K562 (cell line): ENCODE measurements around the gene FRAT2. TPM values are rescaled to one million over a fixed set of nuclear protein-coding genes. Genes with fewer than 3 reads are reported as not detected.

Experiments used
- ATAC-seq: fragments of 200-7000 bp; cut with Tn5 transposase; 3 replicates; pipeline ENCODE4 v1.9.1; 2020; ENCODE audit warnings: moderate library complexity
- BruUV-seq: library from RNA; stranded (reverse); fragments of 400-500 nt; replicated peaks from 2 replicates; lab custom pipeline; 2021; lab: Mats Ljungman, UMichigan
- CTCF ChIA-PET: fragments of 300-600 bp; formaldehyde crosslinking; extraction: SDS; loops from one replicate; lab custom pipeline; 2021; ENCODE audit warnings: low intra/inter-chr PET ratio; lab: Yijun Ruan, JAX
- POLR2A ChIA-PET: fragments of 300-600, 350-650 bp; sonication (Branson Sonifier 250); formaldehyde crosslinking; extraction: SDS; loops from one replicate; lab custom pipeline; 2021; ENCODE audit warnings: antibody characterized with exemption, inconsistent platforms; lab: Yijun Ruan, JAX
- DNase-seq, 4 experiments: peaks; one replicate each; pipeline versions ENCODE4 v3.0.0 to v3.0.0-alpha.2; 2011 to 2018; ENCODE audit warnings: low spot score in 3 of 4, mixed read lengths in 3 of 4; ENCODE audit errors: extremely low read depth in 1 of 4
- FAIRE-seq: peaks from 2 replicates; lab custom pipeline; 2011; peaks lifted over from hg19 to GRCh38; lab: Jason Lieb, UNC
- H2AFZ ChIP-seq: 2 replicates; pipeline ENCODE4 v1.6.0; 2011; ENCODE audit warnings: low read depth, low read length, control low read depth, inconsistent platforms
- H3K27ac ChIP-seq: fragments of 200-600 bp; 3 replicates; pipeline ENCODE4 v1.8.0; 2011; ENCODE audit warnings: low read depth, mild to moderate bottlenecking, control low read depth, inconsistent platforms, low read length, moderate library complexity, mixed read lengths; ENCODE audit errors: extremely low read depth
- H3K27me3 ChIP-seq, 2 experiments: fragments of 300-600 bp in 1 of 2; 2 replicates in 1 of 2; 3 replicates in 1 of 2; pipeline versions ENCODE4 v1.6.0 to v1.8.0; 2011; ENCODE audit warnings: inconsistent platforms in 2 of 2, low read length in 2 of 2, mild to moderate bottlenecking in 1 of 2, mixed read lengths in 1 of 2, moderate library complexity in 1 of 2; ENCODE audit not compliant: control insufficient read depth in 2 of 2, insufficient read depth in 2 of 2
- H3K36me3 ChIP-seq: fragments of 300-600 bp; 3 replicates; pipeline ENCODE4 v1.8.0; 2011; ENCODE audit warnings: mild to moderate bottlenecking, low read length, inconsistent platforms; ENCODE audit not compliant: control insufficient read depth, insufficient read depth
- H3K4me1 ChIP-seq, 2 experiments: fragments of 200-600 bp in 1 of 2; replicated peaks in 1 of 2; 2 replicates in 1 of 2; 3 replicates in 1 of 2; pipeline versions ENCODE4 v1.5.1 to v1.8.0; 2011; ENCODE audit warnings: inconsistent platforms in 2 of 2, low read length in 2 of 2, mild to moderate bottlenecking in 1 of 2, mixed read lengths in 1 of 2, moderate library complexity in 1 of 2; ENCODE audit not compliant: control insufficient read depth in 2 of 2, insufficient read depth in 2 of 2
- H3K4me2 ChIP-seq: 2 replicates; pipeline ENCODE4 v1.6.1; 2011; ENCODE audit warnings: low read length, control low read depth, inconsistent platforms, mixed read lengths; ENCODE audit not compliant: insufficient read depth
- H3K4me3 ChIP-seq: fragments of 200-600 bp; sonication (generic), shearing (Covaris generic); 2 replicates; pipeline ENCODE4 v1.5.1; 2016; ENCODE audit warnings: control low read depth, inconsistent platforms
- H3K79me2 ChIP-seq: fragments of 200-600 bp; 3 replicates; pipeline ENCODE4 v1.8.0; 2011; ENCODE audit warnings: low read length, inconsistent platforms; ENCODE audit not compliant: control insufficient read depth, insufficient read depth
- H3K9ac ChIP-seq, 2 experiments: 2 replicates each; pipeline versions ENCODE4 v1.6.0 to v1.6.1; 2011; ENCODE audit warnings: low read depth in 2 of 2, low read length in 2 of 2, control low read depth in 1 of 2, inconsistent platforms in 1 of 2, mild to moderate bottlenecking in 1 of 2, mixed read lengths in 1 of 2; ENCODE audit not compliant: insufficient read depth in 1 of 2
- H3K9me1 ChIP-seq: one replicate; pipeline ENCODE4 v1.6.0; 2011; ENCODE audit warnings: inconsistent platforms, mild to moderate bottlenecking, low read length, moderate library complexity; ENCODE audit not compliant: control insufficient read depth, insufficient read depth
- H3K9me3 ChIP-seq: replicated peaks from 2 replicates; pipeline ENCODE4 v1.5.1; 2011; ENCODE audit warnings: low read depth, low read length, inconsistent platforms; ENCODE audit not compliant: control insufficient read depth, insufficient read depth
- H4K20me1 ChIP-seq: replicated peaks from 2 replicates; pipeline ENCODE4 v1.6.1; 2011; ENCODE audit warnings: low read length, inconsistent platforms, mixed read lengths; ENCODE audit not compliant: control insufficient read depth, insufficient read depth
- ARID2 ChIP-seq: fragments of 450-650 bp; IDR thresholded peaks from 2 replicates; pipeline ENCODE4 v1.6.1; 2017; ENCODE audit warnings: antibody characterized with exemption, mild to moderate bottlenecking
- ELF4 ChIP-seq: fragments of 450-650 bp; formaldehyde crosslinking; IDR thresholded peaks from 2 replicates; pipeline ENCODE4 v1.4.0; 2022; ENCODE audit warnings: missing genetic modification characterization
- PHB2 ChIP-seq: fragments of 450-650 bp; IDR thresholded peaks from 2 replicates; pipeline ENCODE4 v1.6.1; 2017; ENCODE audit warnings: low read depth
- SMAD3 ChIP-seq: fragments of 450-650 bp; formaldehyde crosslinking; conservative IDR thresholded peaks from 2 replicates; pipeline ENCODE4 v1.4.0; 2020; ENCODE audit warnings: mild to moderate bottlenecking
- U2AF2 ChIP-seq: fragments of 200-400 bp; formaldehyde crosslinking; optimal IDR thresholded peaks from 2 replicates; pipeline ENCODE3; 2017; ENCODE audit warnings: low read depth, mild to moderate bottlenecking, low read length
- ZBTB33 ChIP-seq: sonication (generic); formaldehyde crosslinking; IDR thresholded peaks from 2 replicates; pipeline ENCODE4 v1.8.1; 2023; ENCODE audit warnings: mild to moderate bottlenecking, missing genetic modification reagents
- WGBS: fragments of 100-300 bp; shearing (Covaris generic); methylation state at CpG from one replicate; pipeline ENCODE4 v1.1.6; 2016; ENCODE audit warnings: low coverage, mixed read lengths; ENCODE audit not compliant: insufficient coverage; ENCODE audit errors: missing lambda C conversion rate; 5-methylcytosine and 5-hydroxymethylcytosine counted together
- in situ Hi-C: fragments of 300-500 bp; cut with MboI; formaldehyde crosslinking; loops from 4 replicates; pipeline ENCODE4 v1.15.0; 2018; ENCODE audit warnings: inconsistent platforms, mixed read lengths
- intact Hi-C: fragments of 100-400 bp; cut with micrococcal nuclease; formaldehyde crosslinking; loops from 2 replicates; pipeline ENCODE4 v1.14.2; 2022
- polyA plus RNA-seq, 8 experiments: library from polyadenylated mRNA; depleted of rRNA in 4 of 8; stranded (reverse) in 5 of 8; unstranded in 3 of 8; fragments of >200 nt; fragmentation: Nextera tagmentation in 2 of 8; fragmentation: Illumina TruSeq in 1 of 8; extraction: Ambion mirVana in 2 of 8; extraction: Trizol in 1 of 8; gene quantifications; 2 replicates each; pipeline versions ENCODE4 v1.2.1 to v1.2.3, GENCODE V29; 2011 to 2014; ENCODE audit warnings: inconsistent platforms in 1 of 8, missing spikeins in 1 of 8
- total RNA-seq, 7 experiments: library from RNA; depleted of rRNA in 6 of 7; stranded (reverse); fragments of >200 nt in 6 of 7; fragmentation: Illumina TruSeq in 2 of 7; extraction: Trizol in 2 of 7; gene quantifications; 2 replicates each; pipeline versions ENCODE4 v1.2.1 to v1.2.3, GENCODE V29; 2011 to 2021; ENCODE audit warnings: low replicate concordance in 1 of 7

FRAT2 gene
- total and polyA plus RNA-seq, 9 of the 15 experiments (the other 6 are each of a cell fraction or from before 2014, with no cell fraction given): 4.3 to 31.7 (median 19.5) TPM

GRCh38 chr10:97381626-97382025 lies 47.1 kb upstream of the FRAT2 start:
- POLR2A ChIA-PET: no interaction called here
- Histone ChIP-seq H3K9me1 (no peaks in the 10 kb centered on the region), H3K9me3 (no peaks in the 10 kb centered on the region), H3K4me2 (no peak overlapping the region), H4K20me1 (no peaks in the 10 kb centered on the region), H3K27ac (no peak overlapping the region), H2AFZ (no peak overlapping the region), H3K79me2 (no peaks in the 10 kb centered on the region), H3K9ac (no peak overlapping the region), H3K4me1 (peaks cover 0 to 3% of the 10 kb centered on the region in 2 experiments; a peak in 2 of 5 replicates), H3K4me3 (no peak overlapping the region), H3K36me3 (peaks cover 80% of the 10 kb centered on the region), H3K27me3 (no peaks in the 10 kb centered on the region)
- FAIRE-seq (no peak), DNase-seq (no peak), ATAC-seq (no peak)
- in situ Hi-C loops (no loop called here), intact Hi-C loops (no loop called here)
- no TSS peak for BruUV-seq
- WGBS: 94% methylated on average over 8 of the region's 8 CpGs
- CTCF ChIA-PET: no interaction called here
- TF ChIP-seq ZBTB33 (CRISPR knock-in tag) (no peak), ELF4 (CRISPR knock-in tag) (no peak), U2AF2 (no peak), SMAD3 (no peak), PHB2 (no peak), ARID2 (no peak)
